OCI-LY7 (cell line): ENCODE results near the gene IFITM5. TPM values are rescaled to one million over a fixed set of nuclear protein-coding genes. Genes with fewer than 3 reads are reported as not detected.
"Not testable (repeated sequence)": the region's sequence is repeated elsewhere in the genome, so short reads cannot be mapped to it uniquely, and the experiment has no call there.

Experiments used
- BruUV-seq: library from RNA; stranded (reverse); fragments of 400-500 nt; replicated peaks from 2 replicates; lab custom pipeline; 2021; lab: Mats Ljungman, UMichigan
- CTCF ChIA-PET: fragments of 300-600 bp; sonication (Branson Sonifier 250); formaldehyde crosslinking; loops from one replicate; lab custom pipeline; 2022; ENCODE audit warnings: antibody characterized with exemption; ENCODE audit not compliant: unreplicated experiment; lab: Charles Lee
- POLR2A ChIA-PET: fragments of 300-600 bp; sonication (Branson Sonifier 250); formaldehyde crosslinking; loops from one replicate; lab custom pipeline; 2022; ENCODE audit warnings: antibody characterized with exemption; lab: Charles Lee
- DNase-seq: peaks from one replicate; pipeline ENCODE4 v3.0.0-alpha.2; 2015; ENCODE audit warnings: low spot score
- H2AFZ ChIP-seq: fragments of 200-600 bp; sonication (generic), shearing (Covaris generic); 2 replicates; pipeline ENCODE4 v1.6.1; 2014; ENCODE audit warnings: mild to moderate bottlenecking, antibody characterized with exemption, low read length, moderate library complexity
- H3K27ac ChIP-seq: fragments of 200-600 bp; sonication (generic); 2 replicates; pipeline ENCODE4 v1.5.1; 2014; ENCODE audit warnings: mixed run types, low read depth, mild to moderate bottlenecking, moderate library complexity, low read length, inconsistent platforms; ENCODE audit not compliant: poor library complexity, severe bottlenecking
- H3K36me3 ChIP-seq: fragments of 200-600 bp; sonication (generic); 2 replicates; pipeline ENCODE4 v1.6.1; 2014; ENCODE audit warnings: mild to moderate bottlenecking, antibody characterized with exemption, low read length, moderate library complexity, mixed read lengths; ENCODE audit not compliant: insufficient read depth
- H3K4me1 ChIP-seq: fragments of 200-600 bp; sonication (generic); 2 replicates; pipeline ENCODE4 v1.5.1; 2014; ENCODE audit warnings: mild to moderate bottlenecking, low read length; ENCODE audit not compliant: insufficient read depth, poor library complexity, severe bottlenecking
- H3K4me2 ChIP-seq: fragments of 200-600 bp; sonication (generic); 2 replicates; pipeline ENCODE4 v1.6.1; 2014; ENCODE audit warnings: mild to moderate bottlenecking, low read length
- H3K4me3 ChIP-seq: fragments of 200-600 bp; sonication (generic); 2 replicates; pipeline ENCODE4 v1.5.1; 2014; ENCODE audit warnings: mild to moderate bottlenecking, low read depth, low read length; ENCODE audit not compliant: poor library complexity, severe bottlenecking
- H3K79me2 ChIP-seq: fragments of 200-600 bp; sonication (generic); 2 replicates; pipeline ENCODE4 v1.6.1; 2016; ENCODE audit warnings: low read depth, mild to moderate bottlenecking, low read length, moderate library complexity, mixed read lengths; ENCODE audit not compliant: insufficient read depth
- H3K9me2 ChIP-seq: fragments of 200-600 bp; sonication (generic); 2 replicates; pipeline ENCODE4 v1.6.1; 2016; ENCODE audit warnings: mild to moderate bottlenecking, low read length, mixed read lengths; ENCODE audit not compliant: insufficient read depth
- H3K9me3 ChIP-seq: fragments of 200-600 bp; sonication (generic); 2 replicates; pipeline ENCODE4 v1.6.1; 2014; ENCODE audit warnings: mild to moderate bottlenecking, mixed run types, low read length, mixed read lengths
- H4K20me1 ChIP-seq: fragments of 200-600 bp; sonication (generic); 2 replicates; pipeline ENCODE4 v1.6.1; 2014; ENCODE audit warnings: mild to moderate bottlenecking, antibody characterized with exemption, low read length, moderate library complexity, mixed read lengths; ENCODE audit not compliant: insufficient read depth
- EZH2phosphoT487 ChIP-seq: fragments of 200-600 bp; sonication (generic); IDR thresholded peaks from 2 replicates; pipeline ENCODE4 v1.6.1; 2018; ENCODE audit warnings: low read depth, borderline replicate concordance, mild to moderate bottlenecking, mixed run types, antibody characterized with exemption, low read length, moderate library complexity, mixed read lengths
- intact Hi-C: fragments of 100-400 bp; cut with micrococcal nuclease; formaldehyde crosslinking; loops from one replicate; pipeline ENCODE4 v1.10.0; 2022; ENCODE audit not compliant: unreplicated experiment
- total RNA-seq, 2 experiments: library from RNA; depleted of rRNA in 1 of 2; stranded (reverse); fragments of >200 nt in 1 of 2; shearing (Covaris generic) in 1 of 2; gene quantifications; 2 replicates each; pipeline ENCODE4 v1.2.3, GENCODE V29; 2014 to 2022
- TF ChIP-seq, protein P1 (sequence below): fragments of 200-600 bp; sonication (generic); conservative IDR thresholded peaks from 2 replicates; pipeline ENCODE4 v1.5.1; 2014; ENCODE audit warnings: mild to moderate bottlenecking, antibody characterized with exemption, low read length, moderate library complexity, mixed read lengths

The IFITM5 gene
- total RNA-seq, 2 experiments from 2014 or later = not detected

GRCh38 chr11:325796-326591, 26.7 kb upstream of the IFITM5 start:
- Histone ChIP-seq H3K27ac (peak overlapping the region; percentile 75), H3K9me3 (no peaks in the 10 kb centered on the region), H3K4me3 (peak overlapping the region; percentile 44), H3K36me3 (no peaks in the 10 kb centered on the region), H4K20me1 (no peaks in the 10 kb centered on the region), H3K4me1 (peaks cover 51% of the 10 kb centered on the region), H3K9me2 (no peaks in the 10 kb centered on the region), H2AFZ (peak overlapping the region; percentile 53; the same call in 1 of the 2 replicates), H3K79me2 (no peaks in the 10 kb centered on the region), H3K4me2 (peak overlapping the region; percentile 76)
- ChIA-PET CTCF (no interaction called here), POLR2A (interaction anchor here (5.5 kb wide), 1 partner anchor 13 kb away, joined by 63 read pairs; no protein-coding TSS in a partner anchor)
- intact Hi-C loops = no loop called here
- no TSS peak for BruUV-seq
- DNase-seq = no peak
- no peak for TF ChIP-seq EZH2phosphoT487
- TF ChIP-seq, protein P1, sequence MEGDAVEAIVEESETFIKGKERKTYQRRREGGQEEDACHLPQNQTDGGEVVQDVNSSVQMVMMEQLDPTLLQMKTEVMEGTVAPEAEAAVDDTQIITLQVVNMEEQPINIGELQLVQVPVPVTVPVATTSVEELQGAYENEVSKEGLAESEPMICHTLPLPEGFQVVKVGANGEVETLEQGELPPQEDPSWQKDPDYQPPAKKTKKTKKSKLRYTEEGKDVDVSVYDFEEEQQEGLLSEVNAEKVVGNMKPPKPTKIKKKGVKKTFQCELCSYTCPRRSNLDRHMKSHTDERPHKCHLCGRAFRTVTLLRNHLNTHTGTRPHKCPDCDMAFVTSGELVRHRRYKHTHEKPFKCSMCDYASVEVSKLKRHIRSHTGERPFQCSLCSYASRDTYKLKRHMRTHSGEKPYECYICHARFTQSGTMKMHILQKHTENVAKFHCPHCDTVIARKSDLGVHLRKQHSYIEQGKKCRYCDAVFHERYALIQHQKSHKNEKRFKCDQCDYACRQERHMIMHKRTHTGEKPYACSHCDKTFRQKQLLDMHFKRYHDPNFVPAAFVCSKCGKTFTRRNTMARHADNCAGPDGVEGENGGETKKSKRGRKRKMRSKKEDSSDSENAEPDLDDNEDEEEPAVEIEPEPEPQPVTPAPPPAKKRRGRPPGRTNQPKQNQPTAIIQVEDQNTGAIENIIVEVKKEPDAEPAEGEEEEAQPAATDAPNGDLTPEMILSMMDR = no peak

GRCh38 chr11:324593-325517, 25.5 kb upstream of the IFITM5 start:
- H3K9me2 ChIP-seq, H3K27ac ChIP-seq, CTCF ChIA-PET, H3K4me2 ChIP-seq, H3K79me2 ChIP-seq, DNase-seq, H4K20me1 ChIP-seq, BruUV-seq, intact Hi-C loops, H3K36me3 ChIP-seq, H2AFZ ChIP-seq, H3K4me3 ChIP-seq, H3K9me3 ChIP-seq: not testable (repeated sequence)
- peaks cover 39% of the 10 kb centered on the region for H3K4me1 ChIP-seq
- POLR2A ChIA-PET = interaction anchor here (0.9 to 1.6 kb wide), 2 partner anchors 13 to 15 kb away, joined by 3 to 5 read pairs; no protein-coding TSS in a partner anchor

DNA sequence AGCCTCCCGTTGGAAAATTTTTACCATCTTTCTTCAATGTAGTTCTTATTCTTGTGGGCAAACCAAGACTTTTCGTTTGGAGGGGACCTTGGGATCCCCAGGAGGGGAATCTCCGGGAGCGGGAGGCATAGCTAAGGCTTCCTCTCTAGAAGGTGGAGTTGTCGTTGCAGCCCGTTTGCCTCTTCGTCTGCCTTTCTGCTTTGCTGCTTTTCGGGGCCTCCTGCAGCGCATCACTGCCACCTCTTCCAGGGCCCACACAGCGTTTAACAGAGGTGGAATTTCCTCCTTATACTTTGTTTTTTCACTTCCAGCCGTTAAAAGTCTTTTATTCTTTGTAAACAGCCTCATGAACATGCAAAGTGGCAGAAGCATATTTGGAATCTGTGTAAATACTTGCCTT, 24.8 kb upstream of the IFITM5 start:
- Histone ChIP-seq H3K4me3 (no peak overlapping the region), H3K79me2 (no peaks in the 10 kb centered on the region), H2AFZ (no peak overlapping the region), H3K9me3 (no peaks in the 10 kb centered on the region), H3K9me2 (no peaks in the 10 kb centered on the region), H3K36me3 (no peaks in the 10 kb centered on the region), H3K27ac (no peak overlapping the region), H3K4me1 (peaks cover 32% of the 10 kb centered on the region), H3K4me2 (no peak overlapping the region), H4K20me1 (no peaks in the 10 kb centered on the region)
- DNase-seq = no peak
- ChIA-PET POLR2A (interaction anchor here (0.9 to 1.6 kb wide), 2 partner anchors 12 to 16 kb away, joined by 3 to 5 read pairs; no protein-coding TSS in a partner anchor), CTCF (no interaction called here)
- TF ChIP-seq EZH2phosphoT487 = no peak
- TF ChIP-seq, protein P1 = no peak
- intact Hi-C loops = no loop called here
- no TSS peak for BruUV-seq

DNA sequence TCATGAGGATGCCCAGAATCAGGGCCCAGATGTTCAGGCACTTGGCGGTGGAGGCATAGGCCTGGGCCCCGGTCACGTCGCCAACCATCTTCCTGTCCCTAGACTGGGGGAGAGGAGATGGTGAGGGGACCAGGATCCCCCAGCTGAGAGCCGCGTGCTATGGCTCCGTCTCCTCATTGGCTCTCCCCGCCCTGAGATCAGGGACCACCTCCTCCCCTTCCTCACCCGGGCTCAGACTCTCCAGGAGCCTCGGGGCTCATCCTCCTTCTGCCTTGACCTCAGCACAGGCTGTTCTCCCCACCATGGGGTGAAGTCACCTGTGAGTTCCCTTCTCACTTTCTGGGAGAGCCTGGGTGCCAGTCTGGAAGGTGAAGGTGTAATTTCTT, 20.6 kb upstream of the IFITM5 start:
- H3K79me2 ChIP-seq, H3K36me3 ChIP-seq, H2AFZ ChIP-seq, H3K4me1 ChIP-seq, DNase-seq, POLR2A ChIA-PET, H3K9me2 ChIP-seq, BruUV-seq, H3K4me3 ChIP-seq, CTCF ChIA-PET, intact Hi-C loops, H4K20me1 ChIP-seq, H3K4me2 ChIP-seq, H3K9me3 ChIP-seq, H3K27ac ChIP-seq: not testable (repeated sequence)
